Pancreas (tissue), 10 donors: ENCODE measurements around the gene NEO1. TPM values are rescaled to one million over a fixed set of nuclear protein-coding genes. Genes with fewer than 3 reads are reported as not detected.

Experiments
- ATAC-seq, 4 donors: fragments of 200-7000 bp; cut with Tn5 transposase; one replicate each; pipeline versions ENCODE4 v1.8.0 to v1.9.1; 2020; ENCODE audit warnings: mild to moderate bottlenecking in 4 of 4, moderate library complexity in 4 of 4
- DNase-seq, 6 donors: peaks; one replicate each; pipeline ENCODE4 v3.0.0-alpha.2; 2020
- FAIRE-seq: peaks from 2 replicates; lab custom pipeline; 2012; peaks lifted over from hg19 to GRCh38; lab: Jason Lieb, UNC
- H3K27ac ChIP-seq, 4 donors: fragments of 200-600 bp; sonication (generic); 1 replicate in 3 of 4; 2 replicates in 1 of 4; pipeline versions ENCODE4 v1.5.0 to v1.8.0; 2020
- H3K27me3 ChIP-seq, 4 donors: fragments of 200-600 bp; one replicate each; pipeline ENCODE4 v1.8.0; 2021
- H3K36me3 ChIP-seq, 3 donors: fragments of 200-600 bp; sonication (generic) in 1 of 3; one replicate each; pipeline versions ENCODE4 v1.5.0 to v1.8.0; 2020 to 2021
- H3K4me1 ChIP-seq, 3 donors: fragments of 200-600 bp; one replicate each; pipeline ENCODE4 v1.8.0; 2021
- H3K4me3 ChIP-seq, 4 donors: fragments of 200-600 bp; sonication (generic) in 2 of 4; one replicate each; pipeline versions ENCODE4 v1.5.0 to v1.8.0; 2020 to 2021
- H3K9me3 ChIP-seq, 4 donors: fragments of 200-600 bp; one replicate each; pipeline ENCODE4 v1.8.0; 2021
- CTCF ChIP-seq, 4 donors: fragments of 200-600 bp; sonication (generic) in 3 of 4; IDR thresholded peaks; one replicate each; pipeline versions ENCODE4 v1.5.0 to v1.8.0; 2021; ENCODE audit warnings: antibody characterized with exemption in 4 of 4
- WGBS, 2 donors: extraction: QIAGEN DNeasy Blood & Tissue Kit; methylation state at CpG; one replicate each; pipeline ENCODE4 v1.1.7; 2013; 5-methylcytosine and 5-hydroxymethylcytosine counted together
- intact Hi-C, 3 donors: fragments of 100-400 bp; cut with DNase I; formaldehyde crosslinking; loops; one replicate each; pipeline versions ENCODE4 v1.11.1 to v1.14.2; 2022
- polyA plus RNA-seq, 2 donors: library from polyadenylated mRNA; stranded (reverse); fragments of 200-250 nt; gene quantifications; one replicate each; pipeline ENCODE4 v1.2.3, GENCODE V29; 2013
- total RNA-seq, 6 donors: library from RNA; stranded (reverse); fragmentation: NEBNext Ultra II Directional in 4 of 6; extraction: Animal tissue kit (Norgen Biotek cat#: 25700) in 4 of 6; gene quantifications; one replicate each; pipeline versions ENCODE4 v1.2.1 to v1.2.4, GENCODE V29; 2021 to 2023
- donor health status: healthy with polysubstance abuse.
- donor health status: DM: no; HTN: no; CAD: no; lungs with moderate emphysema.
- donor health status: DM: no; HTN: no; CAD: no.
- donor health status: control.
- donor health status: control.
- donor health status: Bipolar disorder and iron deficiency.
- donor health status: DM: yes; HTN: yes; CAD: no.
- donor health status: DM: no; HTN: no; CAD: no.
- donor health status: DM: no; HTN: no; CAD: no.
- donor health status: DM: yes; HTN: yes; CAD: no.

Gene NEO1
- total and polyA plus RNA-seq, 8 donors, result 7.1 to 30.7 (median 19.6) TPM

GRCh38 chr15:73171711-73172110 lies 119.4 kb downstream of the NEO1 start:
- H3K27me3 ChIP-seq, result no peaks in the 10 kb centered on the region
- H3K4me1 ChIP-seq, result no peaks in the 10 kb centered on the region
- ATAC-seq, result no peak
- H3K4me3 ChIP-seq, result no peak overlapping the region
- intact Hi-C loops, result no loop called here
- no peak for DNase-seq
- no peaks in the 10 kb centered on the region for H3K36me3 ChIP-seq
- H3K27ac ChIP-seq, result no peak overlapping the region
- WGBS, 2 donors, result 96 to 97% methylated on average over 9 of the region's 9 CpGs
- no peaks in the 10 kb centered on the region for H3K9me3 ChIP-seq
- TF ChIP-seq CTCF (IDR thresholded peaks at IDR 0.05), result no peak
- FAIRE-seq, result no peak

- H3K27me3 ChIP-seq, result no peaks in the 10 kb centered on the region
- intact Hi-C loops, result no loop called here
- ATAC-seq (no peak), FAIRE-seq (no peak), DNase-seq (no peak)
- H3K36me3 ChIP-seq, result peaks cover 0 to 1% (median 0%) of the 10 kb centered on the region in 3 donors
- no peak overlapping the region for H3K27ac ChIP-seq
- H3K9me3 ChIP-seq, result no peaks in the 10 kb centered on the region
- no peak for TF ChIP-seq CTCF (IDR thresholded peaks at IDR 0.05)
- H3K4me3 ChIP-seq, result no peak overlapping the region
- H3K4me1 ChIP-seq, result no peaks in the 10 kb centered on the region
These were observed 120.2 kb downstream of the NEO1 start for GRCh38 chr15:73172508-73172907.

GRCh38 chr15:73174171-73174570 lies 121.9 kb downstream of the NEO1 start:
- intact Hi-C loops, result no loop called here
- no peak overlapping the region for H3K4me3 ChIP-seq
- DNase-seq (no peak), ATAC-seq (no peak), FAIRE-seq (no peak)
- 89 to 100% methylated on average over 1 of the region's 1 CpG for WGBS, 2 donors
- no peaks in the 10 kb centered on the region for H3K4me1 ChIP-seq
- H3K27ac ChIP-seq, result no peak overlapping the region
- H3K9me3 ChIP-seq, result no peaks in the 10 kb centered on the region
- no peak for TF ChIP-seq CTCF (IDR thresholded peaks at IDR 0.05)
- peaks cover 0 to 7% (median 0%) of the 10 kb centered on the region in 3 donors for H3K36me3 ChIP-seq
- no peaks in the 10 kb centered on the region for H3K27me3 ChIP-seq

- no peaks in the 10 kb centered on the region for H3K9me3 ChIP-seq
- FAIRE-seq, result no peak
- no peak for TF ChIP-seq CTCF (IDR thresholded peaks at IDR 0.05)
- ATAC-seq, result no peak
- H3K27ac ChIP-seq, result no peak overlapping the region
- no peaks in the 10 kb centered on the region for H3K27me3 ChIP-seq
- DNase-seq, result no peak
- no peak overlapping the region for H3K4me3 ChIP-seq
- peaks cover 0 to 7% (median 0%) of the 10 kb centered on the region in 3 donors for H3K36me3 ChIP-seq
- intact Hi-C loops, result no loop called here
- H3K4me1 ChIP-seq, result no peaks in the 10 kb centered on the region
- 79 to 82% methylated on average over 3 of the region's 3 CpGs for WGBS, 2 donors
These were observed 123.1 kb downstream of the NEO1 start for GRCh38 chr15:73175382-73175781.

GRCh38 chr15:73176598-73176997 lies 124.3 kb downstream of the NEO1 start:
- WGBS, 2 donors, result 98 to 99% methylated on average over 2 of the region's 2 CpGs
- no peaks in the 10 kb centered on the region for H3K4me1 ChIP-seq
- no peaks in the 10 kb centered on the region for H3K9me3 ChIP-seq
- DNase-seq (no peak), ATAC-seq (no peak), FAIRE-seq (no peak)
- TF ChIP-seq CTCF (IDR thresholded peaks at IDR 0.05), result no peak
- H3K27me3 ChIP-seq, result no peaks in the 10 kb centered on the region
- H3K4me3 ChIP-seq, result no peak overlapping the region
- peaks cover 0 to 7% (median 0%) of the 10 kb centered on the region in 3 donors for H3K36me3 ChIP-seq
- intact Hi-C loops, result no loop called here
- no peak overlapping the region for H3K27ac ChIP-seq
